Inferior parietal cortex (tissue), 1 donor: Measurements from ENCODE around the gene GFI1.
"Not testable (repeated sequence)": the region's sequence is repeated elsewhere in the genome, so short reads cannot be mapped to it uniquely, and the experiment has no call there.

Source experiments
- DNase-seq: peaks from one replicate; pipeline ENCODE4 v3.0.0-alpha.2; 2016; ENCODE audit errors: extremely low spot score

The GFI1 gene

DNA sequence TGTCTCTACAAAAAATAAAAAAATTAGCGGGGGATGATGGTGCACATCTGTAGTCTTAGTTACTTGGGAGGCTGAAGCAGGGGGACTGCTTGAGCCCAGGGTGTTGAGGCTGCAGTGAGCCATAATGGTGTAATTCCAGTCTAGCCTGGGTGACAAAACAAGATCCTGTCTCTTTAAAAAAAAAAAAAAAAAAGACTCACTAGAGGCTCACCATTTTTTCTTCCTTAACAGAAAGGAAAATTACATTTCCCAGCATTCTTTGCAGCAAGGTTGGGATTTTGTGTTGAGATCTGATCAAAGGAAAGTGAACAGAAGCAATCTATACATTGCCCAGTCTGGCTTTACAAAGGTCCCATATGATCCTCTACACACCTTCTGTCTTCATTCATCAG is 21.5 kb downstream of the GFI1 start:
- no peak for DNase-seq

- DNase-seq = no peak
Observed at GRCh38 chr1:92464588-92465255, 22.0 kb downstream of the GFI1 start.

- DNase-seq = no peak
Observed at GRCh38 chr1:92461364-92462097, 25.2 kb downstream of the GFI1 start.

- no peak for DNase-seq
Observed at GRCh38 chr1:92459871-92460320, 26.8 kb downstream of the GFI1 start.

DNA sequence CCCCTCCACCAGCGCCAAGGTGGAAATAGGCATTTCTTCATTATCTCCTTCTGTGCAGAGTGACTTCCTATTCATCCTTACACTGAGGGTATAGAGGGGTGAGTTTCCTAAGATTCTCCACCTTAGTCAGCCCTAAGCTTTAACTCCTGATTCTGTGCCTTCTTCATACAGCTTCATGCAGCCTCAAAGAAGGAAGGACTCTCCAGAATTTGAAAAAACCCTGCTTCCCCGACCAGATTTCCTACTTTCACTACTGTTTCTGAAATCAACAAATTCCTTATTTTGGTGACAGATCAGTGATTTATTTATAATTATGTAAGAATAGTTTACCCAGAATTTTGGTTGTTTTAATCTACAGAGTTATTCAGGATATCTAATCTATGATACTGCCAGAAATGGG is 28.6 kb downstream of the GFI1 start:
- DNase-seq = no peak

DNA sequence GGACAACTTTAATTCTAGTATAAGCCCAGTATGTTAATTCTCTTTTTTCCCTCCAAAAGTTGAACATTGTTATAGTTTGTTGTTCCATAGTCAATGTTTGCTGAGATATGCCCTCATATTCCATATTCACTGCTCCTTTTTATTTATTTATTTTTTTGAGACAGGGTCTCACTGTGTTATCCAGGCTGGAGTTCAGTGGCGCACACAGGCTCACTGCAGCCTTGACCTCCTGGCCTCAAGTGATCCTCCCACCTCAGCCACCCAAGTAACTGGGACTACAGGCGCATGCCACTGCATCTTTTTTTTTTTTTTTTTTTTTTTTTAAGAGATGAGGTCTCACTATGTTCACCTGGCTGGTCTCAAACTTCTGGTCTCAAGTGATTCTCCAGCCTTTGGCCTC is 38.7 kb downstream of the GFI1 start:
- no peak for DNase-seq

DNA sequence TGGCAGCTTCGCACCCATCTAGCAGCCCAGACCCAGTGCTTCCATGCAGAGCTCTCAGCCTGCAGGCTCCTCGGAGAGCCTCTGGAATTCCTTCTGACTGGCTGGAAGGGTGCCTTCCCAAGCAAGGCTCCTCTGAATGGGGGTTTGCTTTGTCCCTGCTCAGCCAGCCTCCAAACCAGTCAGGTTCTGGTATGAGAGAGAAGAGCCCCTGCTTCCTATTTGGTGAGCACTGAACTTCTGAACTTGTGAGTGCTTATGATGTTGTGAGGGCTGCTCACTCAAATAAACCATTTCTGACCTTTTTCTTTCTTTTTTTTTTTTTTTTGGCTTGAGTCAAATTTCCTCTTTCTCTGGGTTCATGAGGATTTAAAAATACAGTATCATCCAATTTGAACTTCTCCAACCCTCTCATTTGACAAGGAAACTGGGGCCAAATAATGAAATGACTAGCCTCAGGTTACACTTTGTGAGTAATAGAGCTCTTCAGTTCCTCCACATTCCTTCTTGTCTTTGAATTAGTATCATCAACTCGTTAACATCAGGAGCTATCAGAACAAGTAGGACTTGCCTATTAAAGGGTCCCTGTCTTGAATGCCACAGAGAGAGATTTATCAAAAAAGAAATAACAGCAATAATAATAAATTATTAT is 39.6 kb downstream of the GFI1 start:
- DNase-seq = no peak

DNA sequence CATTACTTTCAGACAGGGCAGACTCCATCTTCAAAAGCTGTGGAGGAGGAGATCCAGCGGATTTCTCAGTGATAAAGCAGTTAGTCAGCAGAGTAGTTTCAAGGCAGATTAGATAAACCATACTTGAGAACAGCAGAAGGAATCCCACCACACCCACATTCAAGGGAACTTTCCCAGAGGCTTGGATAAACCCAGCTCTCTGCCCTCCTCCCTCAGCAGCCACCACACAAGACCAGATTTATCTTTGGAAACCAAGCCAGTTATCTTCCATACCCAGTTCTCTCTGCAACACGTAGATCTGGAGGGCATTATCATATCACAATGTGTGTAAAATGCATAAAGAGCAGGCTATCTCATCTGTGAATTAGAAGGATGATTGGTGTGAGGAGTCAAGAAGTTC is 40.2 kb downstream of the GFI1 start:
- no peak for DNase-seq

GRCh38 chr1:92445865-92446264 is 40.9 kb downstream of the GFI1 start:
- no peak for DNase-seq

DNA sequence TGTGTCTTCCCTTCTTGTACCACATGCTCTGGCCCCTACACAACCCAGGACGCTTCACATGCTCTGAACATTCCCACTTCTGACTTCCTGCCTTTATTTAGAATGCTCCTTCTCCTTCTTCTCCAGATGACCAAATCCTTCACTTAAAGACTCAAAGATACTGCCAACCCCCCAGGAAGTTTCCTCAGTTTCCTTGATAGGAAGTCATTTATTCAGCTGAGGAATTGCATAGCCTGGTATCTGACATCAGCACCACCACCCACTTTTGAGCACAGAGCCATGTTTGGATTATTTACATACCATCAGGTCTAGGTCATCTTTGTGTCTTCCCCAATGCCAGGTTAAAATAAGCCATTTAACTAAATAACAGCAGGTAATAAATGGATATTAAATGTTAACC is 42.4 kb downstream of the GFI1 start:
- DNase-seq = no peak

- no peak for DNase-seq
Observed at GRCh38 chr1:92443893-92444292, 42.8 kb downstream of the GFI1 start.

DNA sequence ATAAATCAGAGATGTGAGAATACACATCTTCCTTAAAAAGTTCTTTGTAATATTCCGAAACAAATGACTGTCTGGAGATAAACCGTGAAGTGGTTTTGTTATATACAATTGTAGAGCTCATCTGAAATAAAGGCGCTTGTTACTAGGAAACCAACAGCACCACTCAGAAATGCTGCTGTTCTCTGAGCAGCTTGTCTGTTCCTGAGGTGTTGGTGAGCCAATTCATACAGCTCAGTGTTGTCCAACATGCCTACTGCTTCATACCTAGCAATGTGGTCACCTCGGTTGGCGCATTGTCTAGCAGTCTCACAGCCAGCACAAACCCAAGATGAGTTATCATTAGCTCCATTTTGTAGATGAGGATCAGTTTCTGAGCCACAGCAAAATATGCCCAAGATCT is 44.4 kb downstream of the GFI1 start:
- no peak for DNase-seq

DNA sequence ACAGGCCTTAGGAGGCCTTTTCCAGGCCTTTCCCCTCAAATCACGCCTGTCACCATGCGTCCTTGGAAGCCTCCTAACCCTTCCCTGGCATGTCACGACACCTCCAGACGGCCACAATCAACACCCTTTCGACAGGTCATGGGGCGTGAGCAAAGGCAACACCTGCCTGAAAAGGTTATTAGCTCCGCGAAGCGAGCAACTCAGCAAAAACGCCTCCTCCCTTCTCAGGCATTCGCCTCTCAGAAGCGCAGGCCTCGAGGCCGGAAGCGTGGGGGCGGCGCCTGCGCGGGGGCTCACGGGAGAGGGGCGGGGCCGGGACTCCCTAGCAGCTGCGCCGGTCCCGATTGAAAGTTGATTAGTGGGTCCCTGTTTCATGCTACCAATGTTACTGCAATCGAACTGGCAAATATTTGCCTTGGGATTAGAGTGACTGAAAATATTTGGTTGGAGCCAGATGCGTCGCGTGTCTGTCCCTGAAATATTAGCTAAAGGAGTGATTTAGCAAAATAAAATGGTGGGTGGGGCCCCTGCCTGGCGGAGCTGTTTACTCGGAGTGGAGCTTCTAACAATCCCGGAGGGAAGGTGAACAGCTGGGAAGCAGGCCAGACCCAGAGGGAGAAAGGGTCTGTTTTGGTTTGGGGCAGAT is 44.9 kb downstream of the GFI1 start:
- no peak for DNase-seq

DNA sequence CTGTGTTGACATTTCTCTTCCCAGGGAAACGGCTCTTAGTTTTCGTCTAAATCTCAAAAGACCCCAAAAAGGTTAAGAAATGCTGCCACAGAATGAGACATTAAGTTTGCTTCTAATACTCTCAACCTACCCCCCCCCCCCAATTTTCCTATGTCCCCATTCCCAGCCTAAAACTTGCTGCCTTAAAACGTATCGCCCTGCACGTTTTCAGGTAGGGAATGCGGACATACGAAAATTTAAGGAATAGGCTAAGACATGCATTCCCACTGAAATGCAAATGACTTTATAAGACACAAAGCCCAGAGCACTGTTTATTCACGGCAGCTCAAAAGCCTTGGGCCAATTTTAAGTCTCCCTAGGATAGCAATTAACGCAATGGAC is 45.4 kb downstream of the GFI1 start:
- DNase-seq = no peak

DNA sequence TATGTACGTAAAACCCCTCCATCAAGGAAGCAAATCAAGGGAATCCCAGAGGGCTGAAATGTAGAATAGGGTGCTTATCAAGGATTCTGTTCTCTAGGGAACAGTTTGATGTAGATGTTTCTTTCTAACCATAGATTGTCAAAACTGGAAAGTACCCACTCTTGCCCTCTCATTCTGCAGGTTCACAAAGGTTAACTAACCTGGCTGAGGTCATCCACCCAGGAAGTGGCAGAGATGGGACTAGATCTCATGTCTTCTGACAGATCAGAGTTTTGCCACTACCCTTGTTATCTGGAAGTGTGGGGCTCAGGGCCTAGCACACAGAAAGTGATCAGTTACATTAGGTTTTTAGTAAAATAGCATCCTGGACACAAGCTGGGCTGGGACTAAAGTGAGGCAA is 47.4 kb downstream of the GFI1 start:
- DNase-seq = no peak

- DNase-seq = not testable (repeated sequence)
Observed at GRCh38 chr1:92434572-92434971, 52.2 kb downstream of the GFI1 start.

- DNase-seq = no peak
Observed at GRCh38 chr1:92430030-92430429, 56.7 kb downstream of the GFI1 start.

GRCh38 chr1:92425617-92426016 is 61.1 kb downstream of the GFI1 start:
- DNase-seq = no peak
